Body of pancreas (tissue), 4 donors: Measurements from ENCODE around the gene ZP3. TPM values are rescaled to one million over a fixed set of nuclear protein-coding genes. Genes with fewer than 3 reads are reported as not detected.
A peak's percentile ranks its signal among the peaks of the same experiment; 100 is the strongest.
"Not testable (repeated sequence)": the region's sequence is repeated elsewhere in the genome, so short reads cannot be mapped to it uniquely, and the experiment has no call there.

Source experiments
- ATAC-seq: fragments of 150-250 bp; one replicate; pipeline ENCODE4 v1.9.1; 2016
- DNase-seq, 4 donors: peaks; one replicate each; pipeline ENCODE4 v3.0.0-alpha.2; 2019
- H3K27ac ChIP-seq, 4 donors: fragments of 200-600 bp; sonication (generic); 1 replicate in 3 of 4; 2 replicates in 1 of 4; pipeline versions ENCODE4 v1.5.1 to v1.6.1; 2016 to 2019; ENCODE audit warnings: mild to moderate bottlenecking in 1 of 4, mixed read lengths in 1 of 4, moderate library complexity in 1 of 4
- H3K27me3 ChIP-seq, 2 donors: fragments of 200-600 bp; sonication (generic); one replicate each; pipeline ENCODE4 v1.6.0; 2016; ENCODE audit warnings: mild to moderate bottlenecking in 1 of 2
- H3K36me3 ChIP-seq, 2 donors: fragments of 200-600 bp; sonication (generic); replicated peaks in 1 of 2; 2 replicates each; pipeline ENCODE4 v1.5.1; 2016; ENCODE audit warnings: low read depth in 2 of 2; ENCODE audit not compliant: insufficient read depth in 1 of 2
- H3K4me1 ChIP-seq: fragments of 200-600 bp; sonication (generic); one replicate; pipeline ENCODE4 v1.6.0; 2016
- H3K4me3 ChIP-seq, 2 donors: fragments of 200-600 bp; sonication (generic); 1 replicate in 1 of 2; 2 replicates in 1 of 2; pipeline ENCODE4 v1.5.1; 2016 to 2019
- H3K9me3 ChIP-seq, 3 donors: fragments of 200-600 bp; sonication (generic); 1 replicate in 2 of 3; 2 replicates in 1 of 3; pipeline ENCODE4 v1.5.1; 2016
- POLR2A ChIP-seq, 3 donors: fragments of 450-650 bp; IDR thresholded peaks; one replicate each; pipeline ENCODE4 v1.6.1; 2016; ENCODE audit warnings: antibody characterized with exemption in 3 of 3, mild to moderate bottlenecking in 2 of 3
- WGBS, 2 donors: methylation state at CpG; one replicate each; pipeline ENCODE4 v1.1.5; 2017; 5-methylcytosine and 5-hydroxymethylcytosine counted together
- intact Hi-C: fragments of 100-400 bp; cut with DNase I; formaldehyde crosslinking; loops from one replicate; pipeline ENCODE4 v1.15.1; 2023
- total RNA-seq, 2 donors: library from RNA; depleted of rRNA; stranded (reverse); fragments of >200 nt; gene quantifications; one replicate each; pipeline ENCODE4 v1.1.0, GENCODE V29; 2016
- TF ChIP-seq, protein P1 (sequence below), 7 experiments: fragments of 450-650 bp in 4 of 7; fragments of 200-600 bp in 3 of 7; sonication (generic) in 3 of 7; IDR thresholded peaks; one replicate each; pipeline ENCODE4 v1.5.1; 2016 to 2019; ENCODE audit warnings: antibody characterized with exemption in 7 of 7

ZP3 gene
- total RNA-seq, 2 donors from 2014 or later = 3.3 to 4.4 TPM

DNA sequence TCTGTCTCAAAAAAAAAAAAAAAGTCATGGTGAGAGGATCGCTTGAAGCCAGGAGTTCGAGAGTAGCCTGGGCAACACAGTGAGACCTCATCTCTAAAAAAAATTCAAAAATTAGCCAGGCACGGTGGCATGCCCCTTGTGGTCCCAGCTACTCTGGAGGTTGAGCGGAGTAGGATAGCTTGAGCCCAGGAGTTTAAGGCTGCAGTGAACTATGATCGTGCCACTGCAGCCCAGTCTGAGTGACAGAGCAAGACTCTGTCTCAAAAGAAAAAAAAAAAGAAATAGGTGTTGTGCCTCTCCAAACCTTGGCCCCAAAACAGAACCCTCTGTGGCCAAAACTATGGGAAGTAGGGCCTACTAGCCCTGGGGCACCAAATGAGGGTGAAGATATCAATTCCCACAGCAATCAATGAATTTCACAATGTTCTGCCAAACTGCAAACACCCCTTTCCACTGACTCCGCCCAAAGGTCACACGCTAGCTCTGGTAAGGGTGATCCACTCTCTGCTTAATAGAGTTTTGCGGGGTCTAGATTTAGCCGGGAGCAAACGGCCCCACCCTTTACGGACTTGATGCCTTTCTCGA, 32.1 kb upstream of the ZP3 start:
- Histone ChIP-seq H3K36me3 (no peaks in the 10 kb centered on the region), H3K4me1 (peaks cover 33% of the 10 kb centered on the region), H3K4me3 (no peak overlapping the region), H3K9me3 (no peaks in the 10 kb centered on the region), H3K27me3 (no peaks in the 10 kb centered on the region), H3K27ac (peak overlapping the region; percentile 70 to 94 (median 86))
- DNase-seq (no peak), ATAC-seq (peak; percentile 72)
- intact Hi-C loops = loop anchor here (5.0 kb wide), 1 partner anchor 40 kb away; no protein-coding TSS in a partner anchor
- 32 to 45% methylated on average over 8 to 11 of the region's 12 CpGs for WGBS, 2 donors
- TF ChIP-seq, protein P1, sequence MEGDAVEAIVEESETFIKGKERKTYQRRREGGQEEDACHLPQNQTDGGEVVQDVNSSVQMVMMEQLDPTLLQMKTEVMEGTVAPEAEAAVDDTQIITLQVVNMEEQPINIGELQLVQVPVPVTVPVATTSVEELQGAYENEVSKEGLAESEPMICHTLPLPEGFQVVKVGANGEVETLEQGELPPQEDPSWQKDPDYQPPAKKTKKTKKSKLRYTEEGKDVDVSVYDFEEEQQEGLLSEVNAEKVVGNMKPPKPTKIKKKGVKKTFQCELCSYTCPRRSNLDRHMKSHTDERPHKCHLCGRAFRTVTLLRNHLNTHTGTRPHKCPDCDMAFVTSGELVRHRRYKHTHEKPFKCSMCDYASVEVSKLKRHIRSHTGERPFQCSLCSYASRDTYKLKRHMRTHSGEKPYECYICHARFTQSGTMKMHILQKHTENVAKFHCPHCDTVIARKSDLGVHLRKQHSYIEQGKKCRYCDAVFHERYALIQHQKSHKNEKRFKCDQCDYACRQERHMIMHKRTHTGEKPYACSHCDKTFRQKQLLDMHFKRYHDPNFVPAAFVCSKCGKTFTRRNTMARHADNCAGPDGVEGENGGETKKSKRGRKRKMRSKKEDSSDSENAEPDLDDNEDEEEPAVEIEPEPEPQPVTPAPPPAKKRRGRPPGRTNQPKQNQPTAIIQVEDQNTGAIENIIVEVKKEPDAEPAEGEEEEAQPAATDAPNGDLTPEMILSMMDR (IDR thresholded peaks at IDR 0.05) = no peak
- TF ChIP-seq POLR2A (IDR thresholded peaks at IDR 0.05) = no peak

DNA sequence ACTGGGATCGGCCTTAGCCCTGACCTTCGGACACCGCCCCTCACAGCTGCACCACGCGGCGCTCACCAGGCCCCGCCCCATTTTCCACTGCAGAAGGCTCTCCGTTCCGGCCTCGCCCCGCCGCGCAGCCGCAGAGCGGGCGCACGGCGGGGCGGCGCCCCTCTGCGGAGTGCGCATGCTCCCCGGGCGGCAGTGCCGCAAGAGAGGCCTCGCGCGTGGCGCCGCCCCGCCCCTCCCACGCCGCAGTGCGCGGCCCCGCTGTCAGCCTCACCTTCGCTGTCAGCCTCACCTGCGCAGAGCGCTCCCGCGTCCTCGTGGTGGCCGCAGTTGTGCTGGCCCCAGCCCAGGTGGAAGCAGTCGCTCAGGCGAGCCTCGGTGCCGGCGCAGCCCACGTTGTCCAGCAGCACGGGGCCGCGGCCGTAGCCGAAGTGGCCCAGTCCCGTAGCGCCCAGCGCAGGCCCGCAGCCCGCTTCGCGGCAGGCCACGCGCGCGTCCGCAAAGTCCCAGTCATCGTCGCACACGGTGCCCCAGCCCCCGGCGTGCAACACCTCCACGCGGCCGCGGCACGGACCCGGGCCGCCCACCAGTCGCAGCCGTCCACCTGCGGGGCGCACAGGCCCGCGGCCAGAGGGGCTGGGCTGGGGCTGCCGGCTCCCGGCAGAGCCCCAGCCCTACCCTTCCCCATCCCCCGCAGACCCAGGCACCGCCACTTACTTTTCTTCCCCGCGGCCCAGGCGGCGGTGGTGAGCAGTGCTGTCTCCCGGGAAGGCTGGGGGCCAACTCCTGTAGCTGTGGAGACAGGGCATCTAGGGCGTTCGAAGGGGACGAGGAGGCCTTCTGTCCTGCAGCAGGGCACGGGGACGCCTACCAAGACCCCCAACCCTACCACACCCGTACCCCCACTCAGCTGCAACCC, 31.4 kb upstream of the ZP3 start:
- ATAC-seq = peak; percentile 92
- intact Hi-C loops = loop anchor here (5.0 kb wide), 1 partner anchor 41 kb away; no protein-coding TSS in a partner anchor
- WGBS, 2 donors = 4 to 41% methylated on average over 5 to 93 of the region's 99 CpGs

DNA sequence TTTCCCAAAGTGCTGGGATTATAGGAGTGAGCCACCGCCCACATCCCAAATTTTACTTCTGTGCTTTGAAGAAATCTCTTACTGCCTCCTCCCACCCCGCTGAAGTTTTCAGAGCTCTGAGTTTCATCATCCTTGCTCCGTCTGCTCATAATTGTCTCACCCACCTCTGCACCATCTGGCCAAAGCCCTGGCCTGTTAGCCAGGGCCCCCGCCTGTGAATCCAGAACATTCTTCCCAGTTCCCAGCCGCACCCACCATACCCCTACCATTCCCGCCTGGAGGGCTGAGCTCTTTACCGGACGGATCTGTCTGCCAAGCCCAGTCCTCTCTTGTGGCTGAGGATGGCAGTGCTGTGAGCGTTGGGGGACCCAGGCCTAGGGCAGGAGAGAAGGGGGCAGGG, 29.8 kb upstream of the ZP3 start:
- TF ChIP-seq, protein P1 (IDR thresholded peaks at IDR 0.05) = no peak
- TF ChIP-seq POLR2A (IDR thresholded peaks at IDR 0.05) = no peak

More for the DNA sequence above, 31.4 kb upstream of the ZP3 start:
- H3K4me3 ChIP-seq = peak overlapping the region; percentile 3 to 12
- H3K9me3 ChIP-seq = no peaks in the 10 kb centered on the region
- peak; percentile 94 to 96 (median 96) for DNase-seq
- H3K4me1 ChIP-seq = peaks cover 38% of the 10 kb centered on the region
- H3K27me3 ChIP-seq = no peaks in the 10 kb centered on the region
- peak; percentile 77 to 88 (median 80) for TF ChIP-seq POLR2A (IDR thresholded peaks at IDR 0.05)
- TF ChIP-seq, protein P1 (IDR thresholded peaks at IDR 0.05) = peak in 1 of 7 experiments; percentile 11
- peak overlapping the region; percentile 73 to 94 (median 86) for H3K27ac ChIP-seq
- H3K36me3 ChIP-seq = no peaks in the 10 kb centered on the region

DNA sequence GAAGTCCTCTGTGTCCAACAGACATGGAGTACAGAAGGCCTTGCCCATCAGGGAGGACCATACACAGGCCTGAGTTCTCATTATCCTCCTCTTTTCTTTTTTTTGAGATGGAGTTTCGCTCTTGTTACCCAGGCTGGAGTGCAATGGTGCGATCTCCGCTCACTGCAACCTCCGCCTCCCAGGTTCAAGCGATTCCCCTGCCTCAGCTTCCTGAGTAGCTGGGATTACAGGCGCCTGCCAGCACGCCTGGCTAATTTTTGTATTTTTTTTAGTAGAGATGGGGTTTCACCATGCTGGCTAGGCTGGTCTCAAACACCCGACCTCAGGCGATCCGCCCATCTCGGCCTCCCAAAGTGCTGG, 29.2 kb upstream of the ZP3 start:
- H3K27ac ChIP-seq, H3K27me3 ChIP-seq, H3K36me3 ChIP-seq, DNase-seq, ATAC-seq, intact Hi-C loops, H3K9me3 ChIP-seq, H3K4me3 ChIP-seq: not testable (repeated sequence)
- H3K4me1 ChIP-seq = peaks cover 38% of the 10 kb centered on the region
- 93 to 94% methylated on average over 11 of the region's 11 CpGs for WGBS, 2 donors

More for the DNA sequence above, 29.8 kb upstream of the ZP3 start:
- Histone ChIP-seq H3K27me3 (no peaks in the 10 kb centered on the region), H3K4me1 (peaks cover 38% of the 10 kb centered on the region), H3K4me3 (no peak overlapping the region), H3K36me3 (no peaks in the 10 kb centered on the region), H3K9me3 (no peaks in the 10 kb centered on the region), H3K27ac (no peak overlapping the region)
- intact Hi-C loops = loop anchor here (5.0 kb wide), 1 partner anchor 43 kb away; no protein-coding TSS in a partner anchor
- DNase-seq (no peak), ATAC-seq (no peak)
- 92 to 94% methylated on average over 9 of the region's 9 CpGs for WGBS, 2 donors

DNA sequence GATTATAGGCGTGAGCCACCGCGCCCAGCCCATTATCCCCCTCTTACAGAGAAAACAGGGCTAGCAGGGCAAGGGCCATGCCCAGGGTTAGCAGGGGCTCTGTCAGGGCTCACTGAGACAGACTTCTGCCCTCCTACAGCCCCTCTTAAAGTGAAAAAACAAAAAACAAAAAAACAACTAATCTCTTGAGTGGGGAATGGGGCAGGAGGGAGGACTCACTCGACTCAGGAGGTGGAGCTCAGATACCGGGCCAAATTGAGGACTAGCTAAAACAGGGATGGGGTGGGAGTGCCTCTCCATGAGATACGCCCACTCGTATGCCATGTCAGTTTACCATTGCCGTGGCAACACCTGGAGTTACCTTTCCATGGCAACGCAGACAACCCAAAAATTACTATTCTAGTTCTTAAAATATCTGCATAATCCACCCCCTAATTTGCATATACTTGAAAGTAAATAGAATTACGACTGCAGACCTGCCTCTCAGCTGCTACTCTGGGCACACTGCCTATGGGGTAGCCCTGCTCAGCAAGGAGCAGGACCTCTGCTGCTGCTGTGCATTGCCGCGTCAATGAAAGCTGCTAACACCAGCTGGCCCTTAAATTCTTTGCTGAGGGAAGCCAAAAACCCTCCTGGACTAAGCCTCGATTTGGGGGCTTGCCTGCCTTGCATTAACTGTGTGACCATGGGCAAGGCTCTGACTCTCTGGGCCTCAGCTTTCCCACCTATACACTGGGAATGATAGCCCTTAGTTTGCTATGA, 28.6 kb upstream of the ZP3 start:
- TF ChIP-seq POLR2A (IDR thresholded peaks at IDR 0.05) = no peak
- TF ChIP-seq, protein P1 (IDR thresholded peaks at IDR 0.05) = no peak
- Histone ChIP-seq H3K9me3 (no peaks in the 10 kb centered on the region), H3K27me3 (no peaks in the 10 kb centered on the region), H3K36me3 (no peaks in the 10 kb centered on the region), H3K4me1 (peaks cover 38% of the 10 kb centered on the region), H3K4me3 (no peak overlapping the region), H3K27ac (no peak overlapping the region)
- 71 to 74% methylated on average over 12 to 13 of the region's 13 CpGs for WGBS, 2 donors
- no peak for ATAC-seq
- no peak for DNase-seq
- intact Hi-C loops = no loop called here
